Left ventricle myocardium inferior (tissue), 1 donor: Measurements from ENCODE around the gene COL26A1. TPM values are rescaled to one million over a fixed set of nuclear protein-coding genes. Genes with fewer than 3 reads are reported as not detected.

Source experiments
- DNase-seq: peaks from one replicate; pipeline ENCODE4 v3.0.0-alpha.2; 2020
- H3K27ac ChIP-seq: fragments of 200-600 bp; replicated peaks from 2 replicates; pipeline ENCODE4 v1.8.0; 2021
- H3K27me3 ChIP-seq: fragments of 200-600 bp; 2 replicates; pipeline ENCODE4 v1.8.0; 2021; ENCODE audit warnings: low read depth
- H3K36me3 ChIP-seq: fragments of 200-600 bp; 2 replicates; pipeline ENCODE4 v1.8.0; 2021
- H3K4me1 ChIP-seq: fragments of 200-600 bp; 2 replicates; pipeline ENCODE4 v1.8.0; 2021
- H3K4me3 ChIP-seq: fragments of 200-600 bp; 2 replicates; pipeline ENCODE4 v1.8.0; 2021; ENCODE audit warnings: mild to moderate bottlenecking, moderate library complexity
- H3K9me3 ChIP-seq: fragments of 200-600 bp; replicated peaks from 2 replicates; pipeline ENCODE4 v1.8.0; 2021
- intact Hi-C: fragments of 100-400 bp; cut with micrococcal nuclease; formaldehyde crosslinking; loops from one replicate; pipeline ENCODE4 v1.11.0; 2022
- total RNA-seq: library from RNA; stranded (reverse); fragmentation: NEBNext Ultra II Directional; extraction: Animal tissue kit (Norgen Biotek cat#: 25700); gene quantifications from one replicate; pipeline ENCODE4 v1.2.1, GENCODE V29; 2021
- TF ChIP-seq, protein P1 (sequence below): fragments of 200-600 bp; IDR thresholded peaks from 2 replicates; pipeline ENCODE4 v1.8.0; 2021; ENCODE audit warnings: antibody characterized with exemption, mild to moderate bottlenecking, borderline replicate concordance
- donor health status: DM: no; HTN: yes; CAD: no; lungs with severe emphysema.

COL26A1 gene
- total RNA-seq, 1 donor from 2014 or later: not detected

DNA sequence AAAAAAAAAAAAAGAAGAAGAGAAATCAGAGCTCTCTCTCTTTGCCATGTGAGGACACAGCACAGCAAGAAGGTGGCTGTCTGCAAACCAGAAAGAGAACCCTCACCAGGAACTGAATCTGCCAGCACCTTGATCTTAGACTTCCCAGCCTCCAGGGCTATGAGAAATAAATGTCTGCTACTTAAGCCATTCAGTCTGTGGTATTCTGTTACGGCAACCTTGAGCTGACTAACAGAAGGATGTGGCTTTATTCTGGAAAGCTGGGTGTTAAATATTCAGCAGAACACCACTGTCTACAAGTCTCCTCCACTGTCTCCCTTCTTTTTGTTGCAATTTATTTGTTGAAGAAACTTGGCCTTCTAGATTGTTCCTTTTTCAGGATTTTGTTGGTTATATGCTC lies 5.0 kb downstream of the COL26A1 start:
- H3K36me3 ChIP-seq: no peaks in the 10 kb centered on the region
- H3K9me3 ChIP-seq: no peaks in the 10 kb centered on the region
- no peak overlapping the region for H3K4me3 ChIP-seq
- TF ChIP-seq, protein P1, sequence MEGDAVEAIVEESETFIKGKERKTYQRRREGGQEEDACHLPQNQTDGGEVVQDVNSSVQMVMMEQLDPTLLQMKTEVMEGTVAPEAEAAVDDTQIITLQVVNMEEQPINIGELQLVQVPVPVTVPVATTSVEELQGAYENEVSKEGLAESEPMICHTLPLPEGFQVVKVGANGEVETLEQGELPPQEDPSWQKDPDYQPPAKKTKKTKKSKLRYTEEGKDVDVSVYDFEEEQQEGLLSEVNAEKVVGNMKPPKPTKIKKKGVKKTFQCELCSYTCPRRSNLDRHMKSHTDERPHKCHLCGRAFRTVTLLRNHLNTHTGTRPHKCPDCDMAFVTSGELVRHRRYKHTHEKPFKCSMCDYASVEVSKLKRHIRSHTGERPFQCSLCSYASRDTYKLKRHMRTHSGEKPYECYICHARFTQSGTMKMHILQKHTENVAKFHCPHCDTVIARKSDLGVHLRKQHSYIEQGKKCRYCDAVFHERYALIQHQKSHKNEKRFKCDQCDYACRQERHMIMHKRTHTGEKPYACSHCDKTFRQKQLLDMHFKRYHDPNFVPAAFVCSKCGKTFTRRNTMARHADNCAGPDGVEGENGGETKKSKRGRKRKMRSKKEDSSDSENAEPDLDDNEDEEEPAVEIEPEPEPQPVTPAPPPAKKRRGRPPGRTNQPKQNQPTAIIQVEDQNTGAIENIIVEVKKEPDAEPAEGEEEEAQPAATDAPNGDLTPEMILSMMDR: no peak
- H3K4me1 ChIP-seq: peaks cover 15% of the 10 kb centered on the region
- intact Hi-C loops: no loop called here
- no peak overlapping the region for H3K27ac ChIP-seq
- H3K27me3 ChIP-seq: peaks cover 72% of the 10 kb centered on the region
- DNase-seq: no peak

GRCh38 chr7:101368422-101369165 lies 5.9 kb downstream of the COL26A1 start:
- intact Hi-C loops: no loop called here

DNA sequence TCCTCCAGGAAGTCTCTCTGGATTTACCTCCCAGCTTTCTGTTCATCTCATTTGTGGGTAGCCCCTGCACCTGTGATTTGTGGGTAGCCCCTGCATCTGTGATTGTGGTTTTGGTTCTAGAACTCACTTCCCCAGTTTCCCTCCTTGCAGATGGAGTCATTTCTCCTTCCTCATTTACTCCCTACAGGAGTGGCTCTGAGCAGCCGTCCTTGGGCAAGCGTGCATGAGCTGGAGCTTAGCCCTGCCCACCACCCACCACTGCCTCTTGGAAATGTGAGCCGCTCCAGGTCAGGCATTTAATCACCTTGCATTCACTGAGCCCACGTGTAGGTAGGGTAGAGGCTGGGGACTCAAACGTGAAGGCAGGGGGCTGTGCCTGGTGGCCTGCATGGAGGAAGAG lies 8.2 kb downstream of the COL26A1 start:
- intact Hi-C loops: no loop called here
- TF ChIP-seq, protein P1: no peak
- Histone ChIP-seq H3K36me3 (no peaks in the 10 kb centered on the region), H3K9me3 (no peaks in the 10 kb centered on the region), H3K27me3 (peaks cover 63% of the 10 kb centered on the region), H3K27ac (no peak overlapping the region), H3K4me3 (no peak overlapping the region), H3K4me1 (peaks cover 6% of the 10 kb centered on the region)
- no peak for DNase-seq

More at GRCh38 chr7:101368422-101369165, 5.9 kb downstream of the COL26A1 start:
- no peaks in the 10 kb centered on the region for H3K9me3 ChIP-seq
- peaks cover 73% of the 10 kb centered on the region for H3K27me3 ChIP-seq
- TF ChIP-seq, protein P1: no peak
- H3K27ac ChIP-seq: no peak overlapping the region
- no peaks in the 10 kb centered on the region for H3K36me3 ChIP-seq
- H3K4me3 ChIP-seq: no peak overlapping the region
- peaks cover 9% of the 10 kb centered on the region for H3K4me1 ChIP-seq
- DNase-seq: no peak

- peaks cover 10% of the 10 kb centered on the region for H3K4me1 ChIP-seq
- no peaks in the 10 kb centered on the region for H3K36me3 ChIP-seq
- H3K27ac ChIP-seq: no peak overlapping the region
- peaks cover 55% of the 10 kb centered on the region for H3K27me3 ChIP-seq
- no peak for DNase-seq
- intact Hi-C loops: no loop called here
- no peak overlapping the region for H3K4me3 ChIP-seq
- no peaks in the 10 kb centered on the region for H3K9me3 ChIP-seq
- TF ChIP-seq, protein P1: no peak
Observed at GRCh38 chr7:101373812-101374614, 11.3 kb downstream of the COL26A1 start.

GRCh38 chr7:101374990-101375389 lies 12.3 kb downstream of the COL26A1 start:
- Histone ChIP-seq H3K36me3 (no peaks in the 10 kb centered on the region), H3K27ac (no peak overlapping the region), H3K4me1 (peaks cover 11% of the 10 kb centered on the region), H3K4me3 (no peak overlapping the region), H3K9me3 (no peaks in the 10 kb centered on the region), H3K27me3 (peaks cover 50% of the 10 kb centered on the region)
- intact Hi-C loops: no loop called here
- TF ChIP-seq, protein P1: no peak
- DNase-seq: no peak
